ENCODE results near the gene ITGB4.
"Not testable (repeated sequence)": the region's sequence is repeated elsewhere in the genome, so short reads cannot be mapped to it uniquely, and the experiment has no call there.

ITGB4 gene

GRCh38 chr17:75773808-75774470 lies 52.7 kb downstream of the ITGB4 start:
- FAIRE-seq: no peak

DNA sequence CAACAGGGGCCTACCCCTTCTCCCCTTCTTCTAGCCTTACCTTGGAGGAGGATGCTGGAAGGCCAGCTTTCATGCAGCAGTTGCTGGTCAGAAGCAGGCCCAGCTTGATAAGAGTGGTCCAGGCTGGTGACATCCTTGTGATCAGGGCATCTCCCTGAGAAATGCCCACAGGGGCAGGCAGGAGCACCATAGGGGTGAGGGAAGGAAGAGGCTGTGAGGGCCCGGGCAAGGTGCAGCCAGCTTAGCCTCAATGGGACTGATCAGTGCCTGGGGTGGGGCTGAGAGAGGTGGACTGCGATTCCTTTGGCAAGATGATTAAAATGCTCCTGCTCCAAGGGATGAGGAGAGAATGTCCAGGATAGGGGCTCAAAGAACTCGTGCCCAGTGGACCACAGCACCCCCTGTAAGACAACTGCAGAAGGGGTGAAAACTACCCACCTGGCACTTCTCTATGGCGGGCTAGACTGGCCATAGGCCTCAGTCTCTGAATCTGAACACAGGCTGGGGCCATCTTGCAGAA lies 53.3 kb downstream of the ITGB4 start:
- no peak for FAIRE-seq

DNA sequence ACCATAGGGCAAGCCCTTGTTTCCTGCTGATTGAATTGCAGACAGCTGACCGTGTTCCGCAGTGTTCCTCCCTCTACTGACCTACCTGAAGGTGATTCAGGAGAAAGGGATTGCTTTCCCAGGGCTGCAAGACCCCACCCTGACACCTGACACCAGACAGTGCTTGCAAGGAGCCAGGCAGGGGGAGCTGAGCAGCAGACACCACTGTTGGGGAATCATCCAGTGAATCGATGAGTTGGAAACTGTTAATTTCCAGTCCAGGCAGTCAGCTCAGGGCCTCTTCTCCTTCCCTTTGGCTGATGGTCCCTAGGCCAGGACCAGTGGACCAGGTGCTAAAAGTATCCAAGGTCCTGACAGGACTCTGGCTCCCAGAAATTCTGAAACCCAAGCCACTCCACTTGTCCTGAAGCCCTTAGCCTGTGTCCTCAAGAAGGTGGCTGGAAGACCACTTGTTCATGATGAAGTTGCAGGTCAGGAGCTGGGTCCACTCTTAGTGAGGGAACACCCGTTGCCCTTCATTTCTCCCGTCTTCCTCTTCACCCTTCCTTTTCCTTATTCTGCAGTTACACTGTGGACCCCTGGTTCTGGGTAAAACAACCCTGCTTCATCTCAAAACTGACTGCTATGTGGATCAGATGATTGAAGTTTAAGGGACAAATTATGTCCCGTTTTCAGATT lies 53.9 kb downstream of the ITGB4 start:
- no peak for FAIRE-seq

GRCh38 chr17:75776386-75777295 lies 55.4 kb downstream of the ITGB4 start:
- no peak for FAIRE-seq

- peak; percentile 23 for FAIRE-seq
These were observed 56.1 kb downstream of the ITGB4 start for GRCh38 chr17:75777296-75777922.

- FAIRE-seq: not testable (repeated sequence)
These were observed 57.0 kb downstream of the ITGB4 start for GRCh38 chr17:75778066-75778860.

DNA sequence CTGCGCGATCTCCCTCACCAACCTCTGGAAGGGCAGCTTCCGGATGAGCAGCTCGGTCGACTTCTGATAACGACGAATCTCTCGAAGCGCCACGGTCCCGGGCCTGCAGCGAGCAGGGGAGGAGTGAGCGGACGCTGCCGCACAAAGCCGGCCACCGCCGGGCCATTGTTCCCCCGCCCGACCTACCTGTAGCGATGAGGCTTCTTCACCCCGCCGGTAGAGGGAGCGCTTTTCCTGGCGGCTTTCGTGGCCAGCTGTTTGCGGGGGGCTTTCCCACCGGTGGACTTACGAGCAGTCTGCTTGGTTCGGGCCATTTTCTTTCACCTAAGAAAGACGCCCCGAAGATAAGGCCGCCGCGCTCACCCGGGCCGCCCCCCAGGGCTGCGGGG lies 57.6 kb downstream of the ITGB4 start:
- no peak for FAIRE-seq

- no peak for FAIRE-seq
These were observed 58.2 kb downstream of the ITGB4 start for GRCh38 chr17:75779250-75779986.

DNA sequence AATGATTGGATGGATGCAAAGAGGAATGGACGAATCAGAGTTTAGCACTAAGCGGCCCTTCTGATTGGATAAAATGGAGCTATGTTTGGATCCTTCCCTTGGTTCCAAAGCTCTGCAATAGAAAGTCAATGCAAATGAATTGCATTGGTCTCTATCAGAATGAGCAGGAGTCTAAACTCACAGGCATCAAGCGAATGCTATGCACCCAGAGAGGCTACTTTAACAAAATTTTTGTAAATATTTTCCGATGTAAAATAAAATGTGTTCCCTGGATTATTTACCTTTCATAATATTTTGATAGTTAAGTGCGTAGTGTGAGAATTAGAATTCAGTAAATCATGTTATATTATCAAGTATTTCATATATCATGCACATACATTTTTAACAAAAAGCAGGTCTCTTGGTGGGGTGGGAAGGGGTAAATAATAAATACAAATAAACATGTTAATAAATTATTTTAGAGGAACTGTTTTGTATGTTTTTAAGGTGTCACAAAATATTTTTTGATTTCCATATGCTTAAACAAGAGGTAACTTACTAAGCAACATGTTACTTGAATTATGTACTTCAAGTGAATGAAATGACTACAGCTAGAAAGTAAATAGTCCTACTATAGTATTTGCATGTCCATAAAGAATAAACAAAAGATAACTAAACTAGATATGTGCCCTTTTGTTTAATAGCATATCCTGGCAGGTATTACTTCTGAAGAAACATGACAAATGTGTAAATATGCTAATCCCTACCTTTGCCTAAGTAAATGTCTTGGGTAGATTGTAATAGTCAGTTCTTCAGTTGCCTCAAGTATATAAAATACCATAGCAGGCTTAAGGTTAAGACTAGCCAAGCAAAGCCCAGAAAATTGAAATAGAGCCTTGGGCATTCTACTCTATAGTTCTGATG lies 59.0 kb downstream of the ITGB4 start:
- FAIRE-seq: peak; percentile 98

GRCh38 chr17:75783069-75783783 lies 62.0 kb downstream of the ITGB4 start:
- FAIRE-seq: peak; percentile 67

DNA sequence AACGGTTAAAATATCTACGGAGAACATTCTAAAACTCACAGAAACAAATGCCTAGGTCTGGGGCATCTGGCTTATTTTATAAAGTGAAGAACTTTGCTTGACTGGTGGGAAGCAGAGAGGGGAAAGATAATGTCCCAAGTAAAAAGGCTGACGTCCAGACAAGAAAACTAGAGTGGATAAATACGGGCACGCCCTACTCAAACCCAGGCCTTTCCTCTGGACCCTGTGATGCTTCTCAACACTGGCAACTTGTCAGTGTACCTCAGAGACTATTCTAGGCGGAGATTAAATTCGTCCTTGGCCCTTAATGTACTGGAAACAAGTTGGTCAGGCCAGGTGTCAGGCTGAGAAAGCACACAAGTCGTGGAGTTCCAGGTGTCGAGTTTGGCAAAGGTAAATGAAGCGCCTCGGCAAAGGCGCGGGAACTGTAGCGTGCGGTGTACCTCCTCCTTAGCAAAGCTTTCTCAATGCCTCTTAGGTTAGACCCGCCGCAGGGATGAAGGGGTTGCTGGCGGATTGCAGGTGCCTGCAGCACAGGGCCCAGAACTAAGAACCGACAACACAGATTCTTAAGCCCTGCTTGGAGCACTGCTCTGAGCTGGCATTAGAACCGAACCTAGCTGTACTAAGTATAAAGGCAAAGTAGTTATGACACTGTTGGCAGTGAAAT lies 62.7 kb downstream of the ITGB4 start:
- FAIRE-seq: no peak

- peak; percentile 91 for FAIRE-seq
These were observed 63.3 kb downstream of the ITGB4 start, which contains the start of gene UNK for GRCh38 chr17:75784473-75785015. Gene UNK, plus strand, starts transcription at chr17:75784806. Its CDS starts 75 bp downstream, at chr17:75784881.

DNA sequence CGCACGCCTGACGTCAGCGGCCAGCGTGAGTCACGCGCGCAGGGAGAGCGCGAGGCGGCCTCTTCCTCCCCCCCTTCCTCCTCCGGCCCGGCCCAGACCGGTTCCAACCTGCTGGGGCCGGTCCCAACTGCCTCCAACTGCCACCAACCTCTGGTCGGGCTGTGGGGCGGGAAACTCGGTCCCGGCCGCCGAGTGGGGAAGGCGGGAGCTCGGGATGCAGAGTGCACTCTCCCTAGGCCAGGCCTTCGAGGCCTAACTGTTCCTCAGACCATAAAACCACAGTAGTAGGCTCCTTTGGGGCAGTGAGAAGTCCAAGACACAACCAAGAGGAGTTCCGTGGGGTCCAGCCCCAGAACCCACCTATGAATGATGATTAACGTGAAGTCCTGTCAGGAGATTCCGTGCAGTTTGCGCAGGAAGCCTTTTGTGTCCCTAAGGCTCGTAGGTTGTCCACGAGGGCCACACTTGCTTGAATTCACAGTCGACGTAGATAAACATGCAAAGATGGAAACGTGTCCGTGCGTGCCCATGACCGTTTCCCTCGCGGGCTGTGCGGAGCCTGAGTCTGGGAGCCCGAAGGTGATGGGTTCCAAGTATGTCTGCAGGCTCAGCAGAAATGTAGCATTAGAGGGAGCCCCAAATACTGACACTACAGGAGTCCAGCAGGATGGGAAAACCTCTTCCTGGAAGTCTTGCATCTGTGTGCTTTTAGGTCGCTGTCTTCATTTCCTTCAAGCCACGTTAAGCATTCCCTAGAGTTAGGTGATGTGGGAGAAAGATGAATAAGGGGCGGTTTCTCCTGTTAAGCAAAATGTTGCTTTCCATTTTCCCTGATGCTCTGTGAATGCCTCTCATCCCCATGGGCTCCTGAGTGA lies 64.0 kb downstream of the ITGB4 start:
- no peak for FAIRE-seq

- no peak for FAIRE-seq
These were observed 70.0 kb downstream of the ITGB4 start for GRCh38 chr17:75791254-75791653.

DNA sequence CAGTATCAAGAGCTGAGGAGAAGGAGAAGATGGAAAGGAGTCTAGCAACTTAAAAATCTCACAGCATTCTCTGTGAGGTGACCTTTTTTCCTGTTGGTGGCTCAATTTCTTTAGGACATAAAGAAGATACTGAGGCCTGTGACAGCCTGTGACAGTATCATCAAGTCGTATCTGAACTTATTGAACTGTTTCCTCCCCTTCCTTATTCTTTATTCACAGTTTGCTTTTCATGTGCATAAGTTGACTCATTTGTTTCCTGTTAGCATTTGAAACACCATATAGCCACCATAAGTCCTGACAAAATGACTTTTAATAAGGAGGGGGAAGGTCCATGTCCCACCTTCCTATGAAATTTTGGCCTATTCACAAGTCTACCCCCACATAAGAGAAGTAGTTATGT lies 72.2 kb downstream of the ITGB4 start:
- FAIRE-seq: no peak

DNA sequence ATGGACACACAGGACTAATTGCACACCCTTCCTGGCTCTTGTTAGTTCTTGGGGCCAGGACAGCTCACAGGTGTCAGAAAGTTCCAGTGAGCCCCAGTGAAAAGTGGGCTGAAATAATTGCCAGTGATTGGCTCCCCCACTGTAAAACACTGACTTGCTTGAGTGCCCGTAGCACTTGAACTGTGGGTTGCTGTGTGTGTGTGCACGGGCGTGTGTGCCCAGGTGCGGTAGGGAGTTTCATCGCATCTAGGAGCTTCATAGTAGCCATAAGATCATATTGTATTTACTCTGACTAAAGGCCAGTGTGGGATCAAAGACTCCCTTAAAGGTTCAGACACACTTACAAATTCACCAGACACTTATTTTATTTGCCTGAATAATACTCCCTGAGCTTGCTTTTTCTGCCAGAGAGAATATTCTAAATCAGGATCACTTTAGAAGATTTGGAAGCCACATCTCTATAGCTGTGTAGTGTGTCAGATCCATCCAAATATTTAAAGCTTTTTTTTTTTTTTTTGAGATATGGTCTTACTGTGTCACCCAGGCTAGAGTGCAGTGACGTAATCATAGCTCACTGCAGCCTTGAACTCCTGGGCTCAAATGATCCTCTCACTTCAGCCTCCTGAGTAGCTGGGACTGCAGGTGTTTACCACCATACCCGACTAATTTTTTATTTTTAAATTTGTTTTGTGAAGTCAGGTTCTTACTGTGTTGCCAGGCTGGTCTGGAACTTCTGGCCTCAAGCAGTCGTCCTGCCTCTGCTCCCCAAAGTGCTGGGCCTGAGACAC lies 74.8 kb downstream of the ITGB4 start:
- no peak for FAIRE-seq
